HG03432 (cell line): ENCODE measurements around the gene FBXW7.

Experiments used
- ATAC-seq: cut with Tn5 transposase; IDR thresholded peaks from one replicate; pipeline ENCODE4 v1.9.1; 2021; ENCODE audit warnings: mild to moderate bottlenecking, moderate library complexity; ENCODE audit not compliant: unreplicated experiment

The FBXW7 gene

DNA sequence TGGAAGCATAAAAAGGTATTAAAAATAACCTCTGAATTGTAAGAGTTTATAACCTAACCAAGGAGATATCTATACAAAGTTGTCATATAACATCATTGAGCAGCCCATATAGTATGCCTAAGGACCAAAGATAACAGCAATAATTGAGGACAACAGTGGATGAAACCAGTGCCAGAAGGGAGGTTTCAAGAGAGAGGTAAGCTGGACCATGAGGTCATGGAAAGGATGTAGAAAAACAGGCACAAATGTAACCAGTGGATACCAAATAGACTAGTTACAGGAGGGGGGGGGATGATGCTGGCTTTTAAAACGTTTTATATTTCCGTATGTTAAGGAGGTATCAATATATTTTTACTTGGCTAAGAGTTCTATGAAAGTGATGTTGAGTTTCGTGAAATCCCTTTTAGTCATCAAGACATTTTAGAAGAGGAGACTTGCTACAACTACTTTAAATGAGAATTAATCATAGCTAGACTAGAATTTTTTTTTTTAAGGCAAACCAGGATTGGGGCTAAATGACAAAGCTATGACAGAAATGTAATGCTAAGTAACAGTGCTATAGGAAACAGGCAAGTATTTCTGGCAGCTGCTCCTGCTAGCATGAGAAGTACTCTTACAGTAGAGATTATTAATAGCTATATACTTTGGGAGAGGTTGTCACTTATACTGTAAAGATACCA is 161.1 kb downstream of the FBXW7 start:
- ATAC-seq, result no peak

DNA sequence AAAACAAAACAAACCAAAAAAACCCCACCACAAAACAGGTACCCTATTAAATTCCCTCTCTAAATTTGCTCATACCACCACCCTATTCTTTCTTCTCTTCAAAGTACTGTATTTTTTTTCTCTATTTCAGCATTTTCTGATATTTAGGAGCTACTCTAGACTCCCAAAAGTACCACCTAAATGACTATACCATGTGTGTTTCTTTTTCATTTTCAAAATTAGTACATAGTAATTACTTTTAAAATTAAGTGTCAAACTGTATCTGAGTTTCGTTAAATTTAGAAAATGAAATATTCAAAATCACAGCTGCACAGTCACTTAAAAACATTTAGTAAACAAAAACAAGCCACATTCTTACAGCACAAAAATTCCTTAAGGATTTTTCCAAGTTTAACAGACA is 161.7 kb downstream of the FBXW7 start:
- no peak for ATAC-seq

DNA sequence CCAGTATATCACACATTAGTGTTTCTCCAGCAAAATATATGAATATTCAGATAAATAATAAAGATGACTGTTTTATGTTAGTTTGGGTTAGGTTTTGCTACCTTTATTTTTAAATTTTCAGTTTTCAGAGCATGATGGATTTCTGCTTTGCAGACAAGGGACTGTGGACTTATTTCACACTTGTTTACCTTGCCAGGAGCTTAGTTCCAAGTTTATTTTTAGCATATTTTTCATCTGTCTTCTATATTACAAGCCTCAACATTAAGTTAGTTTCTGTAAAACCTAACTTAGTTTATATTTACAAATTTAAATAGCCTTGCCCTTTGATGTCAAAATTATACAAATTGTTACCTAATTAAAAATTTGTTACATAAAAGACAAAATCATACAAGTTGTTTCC is 163.4 kb downstream of the FBXW7 start:
- no peak for ATAC-seq

DNA sequence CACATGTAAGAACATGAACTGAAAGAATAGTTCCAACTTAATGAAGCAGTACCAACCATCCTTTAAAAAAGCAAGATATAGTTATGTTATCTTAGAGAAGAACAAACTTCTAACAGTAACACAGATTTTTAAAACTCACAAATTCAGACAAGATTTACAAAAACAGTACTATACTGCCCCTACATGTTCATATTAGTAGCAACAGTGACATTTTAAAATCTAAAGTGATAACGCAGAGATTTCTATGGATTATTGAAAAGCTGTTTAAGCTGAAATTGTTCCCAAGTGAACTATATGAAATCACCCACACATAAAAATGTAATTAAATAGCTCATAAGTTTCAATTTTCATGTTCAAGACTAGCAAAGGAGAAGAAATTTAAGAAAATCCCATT is 166.0 kb downstream of the FBXW7 start:
- no peak for ATAC-seq

DNA sequence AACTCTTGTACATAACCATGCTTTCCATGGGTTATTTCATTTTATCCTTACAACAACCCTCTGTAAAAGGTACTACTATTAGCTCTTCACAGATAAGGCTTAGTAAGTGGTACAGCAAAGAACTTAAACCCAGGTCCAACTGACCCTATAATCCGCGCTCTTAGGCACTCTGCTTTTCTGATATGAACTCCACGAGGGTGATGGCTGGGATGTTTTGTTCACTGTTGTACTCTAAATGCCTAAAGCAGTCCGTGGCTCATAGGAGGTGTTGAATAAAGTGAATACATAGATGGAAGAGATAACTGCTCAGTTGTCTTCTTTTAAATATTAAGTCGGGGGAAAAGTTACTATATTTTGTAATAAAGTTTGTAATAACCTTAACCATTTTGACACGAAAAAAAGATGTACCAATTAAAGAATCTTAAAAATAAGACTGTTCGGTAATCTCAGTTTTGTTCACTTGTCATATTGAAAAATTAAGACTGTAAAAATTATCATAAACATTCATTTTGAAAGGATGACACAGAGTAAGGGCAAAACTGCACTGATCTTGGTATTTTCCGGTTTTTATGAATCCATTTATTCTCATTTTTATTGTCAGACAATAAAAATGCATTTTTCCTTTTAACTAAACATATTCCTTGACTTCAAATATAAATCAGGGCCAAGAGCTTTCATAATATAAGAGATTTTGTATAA is 166.5 kb downstream of the FBXW7 start:
- ATAC-seq, result no peak

DNA sequence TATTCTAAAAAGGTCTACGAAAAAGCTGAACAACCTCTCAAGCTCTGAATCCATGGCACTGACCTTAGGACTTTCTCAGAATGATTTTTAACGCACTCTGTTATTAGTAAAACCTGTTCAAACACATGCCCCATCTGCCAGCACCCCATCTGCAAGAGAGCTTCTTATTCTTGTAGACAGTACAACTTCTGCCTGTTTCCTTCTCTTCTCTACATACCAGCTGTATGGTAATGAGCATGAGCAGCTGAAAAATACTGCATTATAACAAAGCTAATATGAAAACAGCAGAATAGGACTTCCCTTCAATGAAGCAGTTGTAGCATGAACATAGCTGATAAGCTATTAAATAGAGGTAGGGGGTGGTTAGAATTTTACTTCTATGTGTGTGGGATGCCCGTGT is 167.9 kb downstream of the FBXW7 start:
- ATAC-seq, result no peak

DNA sequence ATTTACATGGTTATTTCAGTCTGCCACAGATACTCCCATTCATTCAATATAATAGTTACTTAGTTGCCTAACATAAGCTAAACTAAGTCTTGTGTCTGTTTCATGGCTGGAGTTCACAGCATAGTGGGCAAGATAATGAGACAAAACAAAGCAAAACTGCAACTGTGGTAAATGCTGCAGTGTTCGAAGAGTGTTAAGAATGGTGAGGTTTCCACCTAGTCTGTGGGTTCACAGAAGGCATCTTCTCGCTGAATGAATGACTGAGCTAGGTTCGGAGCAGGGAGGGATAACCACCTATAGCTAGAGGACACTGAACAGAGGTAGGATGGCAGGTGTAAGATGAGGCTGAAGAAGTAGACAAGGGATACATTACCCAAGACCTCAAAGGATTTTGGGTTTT is 171.0 kb downstream of the FBXW7 start:
- ATAC-seq, result no peak

DNA sequence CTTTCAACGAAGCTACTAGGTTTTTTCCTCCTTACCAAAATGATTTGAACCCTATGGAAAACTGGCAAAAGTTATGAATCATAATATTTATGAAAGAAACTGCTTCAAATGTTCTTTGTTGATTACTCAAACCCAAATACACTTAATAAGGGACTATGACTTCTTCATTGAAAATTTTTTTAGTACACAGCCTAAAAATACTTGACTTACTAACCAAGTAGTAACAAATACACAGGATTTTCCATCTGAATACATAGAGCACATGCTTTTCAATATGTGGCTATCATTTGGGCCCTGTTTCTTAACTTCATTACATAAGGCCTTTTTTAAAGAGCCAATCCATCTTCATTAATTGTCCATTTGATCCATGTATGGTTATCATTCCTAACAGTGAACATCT is 171.5 kb downstream of the FBXW7 start:
- ATAC-seq, result no peak

DNA sequence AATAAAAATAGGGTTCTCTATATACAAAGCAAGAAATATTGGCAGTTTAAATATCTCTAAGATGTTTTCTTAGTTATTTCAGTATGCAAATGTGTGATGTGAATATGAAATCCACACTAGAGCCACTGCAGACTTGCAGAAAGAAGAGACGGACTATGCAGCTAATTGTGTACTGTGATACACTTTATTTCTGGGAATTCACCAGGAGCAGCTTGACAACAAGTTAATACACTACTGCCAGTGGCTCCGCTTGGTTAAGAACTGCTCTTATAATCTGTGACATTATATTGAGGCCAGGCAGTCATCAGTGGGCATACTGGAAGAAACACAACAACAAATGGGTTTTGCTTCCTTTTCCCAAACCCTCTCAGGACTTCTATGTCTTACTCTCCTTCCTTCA is 172.0 kb downstream of the FBXW7 start:
- ATAC-seq, result no peak

DNA sequence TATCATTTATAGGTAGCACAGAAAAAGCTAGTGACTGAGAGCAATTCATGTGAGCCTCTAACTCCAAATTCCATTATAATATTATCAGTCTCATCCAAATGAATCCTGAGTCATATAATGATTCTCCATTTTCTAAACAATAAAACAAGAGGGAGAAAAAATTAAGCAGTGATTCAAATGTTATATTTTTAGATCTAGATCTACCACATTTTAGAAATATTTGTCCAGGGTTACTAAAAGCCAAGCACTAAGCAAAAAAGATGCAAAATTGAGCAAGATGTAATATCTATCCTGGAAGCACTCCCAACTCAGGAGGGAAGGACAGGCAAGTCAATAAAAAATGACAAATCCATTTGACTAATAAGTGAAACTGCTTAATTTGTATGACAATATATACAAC is 172.8 kb downstream of the FBXW7 start:
- no peak for ATAC-seq

DNA sequence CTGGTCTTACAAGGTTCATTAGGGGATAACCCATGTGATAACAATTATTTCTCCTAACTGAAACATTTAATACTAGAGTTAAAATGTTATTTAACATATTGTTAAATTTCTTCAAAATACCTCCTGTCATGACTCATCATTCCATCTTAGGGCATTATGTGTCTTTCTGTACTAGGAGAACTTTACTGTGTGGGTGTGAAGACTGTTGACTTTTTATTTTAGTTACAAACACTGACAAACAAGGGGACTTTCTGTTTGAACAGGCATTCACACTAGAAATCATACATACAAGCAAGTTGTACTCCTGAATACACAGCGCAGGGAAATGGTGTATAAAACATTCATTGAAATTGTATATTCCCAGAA is 175.9 kb downstream of the FBXW7 start:
- peak; percentile 65 for ATAC-seq

DNA sequence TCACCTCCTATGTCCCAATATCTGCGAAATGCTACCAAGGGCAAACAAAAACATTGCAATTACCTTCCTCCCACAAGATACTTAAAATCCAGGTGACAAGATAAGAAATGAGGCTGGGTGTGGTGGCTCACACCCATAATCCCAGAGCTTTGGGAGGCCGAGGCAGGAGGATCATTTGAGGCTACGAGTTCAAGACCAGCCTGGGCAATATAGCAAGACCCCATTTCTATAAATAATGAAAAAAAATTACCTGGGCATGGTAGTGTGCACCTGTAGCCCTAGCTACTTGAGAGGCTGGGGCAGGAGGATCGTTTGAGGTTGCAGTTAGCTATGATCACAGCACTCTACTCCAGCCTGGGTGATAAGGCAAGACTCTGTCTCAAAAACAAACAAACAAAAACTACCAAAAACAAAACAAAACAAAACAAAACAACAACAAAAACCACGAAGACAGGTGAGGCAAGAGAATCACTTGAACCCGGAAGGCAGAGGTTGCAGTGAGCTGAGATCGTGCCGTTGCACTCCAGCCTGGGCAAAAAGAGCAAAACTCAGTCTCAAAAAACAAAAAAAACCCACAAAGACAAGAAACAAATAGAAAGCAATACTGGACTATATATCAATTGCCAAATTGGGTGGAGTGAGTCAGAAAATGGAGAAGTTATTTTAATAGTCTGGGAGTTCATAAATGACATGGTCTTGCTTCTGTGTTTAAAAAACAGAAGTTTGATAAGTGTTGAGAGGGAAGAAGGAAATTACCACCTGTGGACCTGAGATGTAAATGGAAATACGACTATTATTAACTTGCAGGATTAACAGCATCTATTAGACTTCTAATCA is 176.5 kb downstream of the FBXW7 start:
- peak; percentile 74 for ATAC-seq

DNA sequence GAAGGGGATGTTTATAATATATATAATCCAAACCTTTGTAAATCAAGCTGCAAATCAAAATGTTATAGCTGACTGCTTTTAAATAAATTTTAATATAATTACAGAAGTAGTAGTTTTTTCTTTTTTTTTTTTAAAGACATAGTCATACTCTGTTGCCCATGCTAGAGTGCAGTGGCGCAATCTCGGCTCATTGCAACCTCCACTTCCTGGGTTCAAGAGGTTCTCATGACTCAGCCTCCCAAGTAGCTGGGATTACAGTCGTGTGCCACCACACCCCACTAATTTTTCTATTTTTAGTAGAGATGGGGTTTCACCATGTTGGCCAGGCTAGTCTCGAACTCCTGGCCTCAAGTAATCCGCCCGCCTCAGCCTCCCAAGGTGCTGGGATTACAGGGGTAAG is 178.7 kb downstream of the FBXW7 start:
- no peak for ATAC-seq

DNA sequence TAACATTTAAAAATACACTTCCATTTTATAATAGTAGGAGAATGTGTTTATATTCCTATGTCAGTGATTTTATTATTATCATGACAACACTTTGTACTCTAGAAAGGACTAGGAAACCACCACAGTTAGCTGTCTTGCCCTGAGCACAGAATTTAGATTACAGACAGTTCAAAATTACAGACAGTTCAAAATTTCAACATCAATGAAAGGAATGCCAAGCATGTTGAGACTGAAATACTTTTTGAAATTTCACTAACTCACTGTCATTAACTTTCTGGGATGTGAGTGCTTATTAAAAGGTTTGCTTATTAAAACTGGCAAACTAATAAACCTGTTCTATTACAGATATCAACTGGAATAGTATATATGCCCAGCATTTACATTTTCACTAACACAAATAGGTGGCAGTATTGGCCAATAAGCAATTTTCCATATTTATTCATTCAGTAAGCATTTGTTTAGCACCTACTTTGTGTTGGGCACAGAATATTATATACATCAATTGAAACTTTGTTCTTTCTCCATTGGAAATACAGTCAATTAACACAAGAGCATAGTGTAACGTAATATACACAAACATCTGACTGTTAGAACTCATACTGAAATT is 179.4 kb downstream of the FBXW7 start:
- ATAC-seq, result no peak

DNA sequence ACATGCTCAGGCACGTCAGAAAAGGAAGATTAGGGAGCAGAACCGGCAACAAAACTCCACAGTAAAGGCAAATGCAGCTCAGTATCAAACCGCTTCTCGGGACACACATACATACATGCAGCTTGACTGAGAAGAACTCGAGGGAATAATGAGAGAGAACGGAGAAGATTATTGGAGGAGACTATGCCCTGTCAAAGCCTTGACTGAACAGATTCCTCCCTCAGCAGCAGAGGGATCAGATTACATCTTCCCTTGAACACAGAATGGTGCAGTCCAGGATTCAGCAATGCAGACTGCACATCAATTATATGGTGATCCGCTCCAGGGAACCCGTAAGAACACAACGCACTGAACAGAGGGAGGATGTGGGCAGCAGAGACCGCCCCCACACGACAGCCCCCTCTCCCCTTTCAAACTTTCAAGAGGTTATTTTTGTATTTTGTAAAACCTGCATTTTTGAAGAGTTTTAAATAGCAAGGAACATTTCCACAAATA is 183.2 kb downstream of the FBXW7 start:
- ATAC-seq, result peak; percentile 90

DNA sequence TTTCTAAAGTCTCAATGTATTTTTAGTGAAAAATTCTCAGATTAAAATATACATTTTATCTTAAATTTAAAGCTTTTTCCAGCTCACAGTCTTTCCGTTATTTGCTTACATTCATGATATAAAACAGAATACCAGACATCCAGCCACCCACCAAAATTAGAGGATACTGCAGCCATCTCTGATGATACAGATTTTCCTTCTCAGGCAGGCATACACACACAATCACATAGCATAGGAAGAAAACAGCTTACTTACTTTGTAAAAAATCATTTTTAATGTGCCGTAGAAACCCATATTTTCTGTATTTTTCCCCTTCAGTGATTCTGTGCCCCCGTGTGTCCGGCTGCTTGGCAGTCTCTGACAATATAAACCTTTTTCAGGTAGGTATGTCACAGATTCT is 183.7 kb downstream of the FBXW7 start:
- peak; percentile 20 for ATAC-seq

DNA sequence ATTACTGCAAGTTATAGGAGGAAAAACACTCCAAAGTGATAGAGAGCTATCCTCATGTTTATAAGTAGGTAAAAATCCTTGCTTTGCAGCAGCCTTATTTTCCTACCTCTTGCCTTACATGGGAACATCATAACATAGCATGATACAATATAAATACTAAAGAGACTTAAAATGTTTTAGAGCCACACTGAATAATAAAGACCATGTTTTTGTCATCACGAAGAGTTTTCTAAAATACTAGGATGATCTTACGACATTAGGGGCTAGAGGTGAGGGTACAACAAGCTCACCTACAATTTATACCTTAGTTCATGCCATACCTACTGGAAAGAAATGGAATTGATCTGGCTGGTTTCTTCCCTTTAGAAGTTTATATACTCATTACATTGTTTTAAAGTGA is 184.8 kb downstream of the FBXW7 start:
- no peak for ATAC-seq

DNA sequence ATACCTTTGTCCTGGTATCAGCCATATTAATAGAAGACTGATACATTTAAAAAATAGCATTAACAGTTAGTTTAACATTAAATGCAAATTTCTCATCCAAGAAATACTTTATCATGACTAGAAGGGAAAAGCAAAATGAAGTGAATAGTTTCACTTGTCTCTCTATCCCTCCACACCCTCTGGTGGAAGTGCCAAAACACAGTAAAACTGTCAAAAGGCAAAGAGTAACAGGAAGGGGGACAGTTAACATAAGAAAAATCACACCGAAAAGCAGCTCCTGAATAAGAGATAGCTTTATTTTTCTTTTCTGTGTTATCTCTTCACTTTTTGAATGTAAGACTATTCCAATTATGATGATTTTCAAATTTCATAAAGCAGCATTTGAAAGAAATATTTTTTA is 187.2 kb downstream of the FBXW7 start:
- no peak for ATAC-seq

DNA sequence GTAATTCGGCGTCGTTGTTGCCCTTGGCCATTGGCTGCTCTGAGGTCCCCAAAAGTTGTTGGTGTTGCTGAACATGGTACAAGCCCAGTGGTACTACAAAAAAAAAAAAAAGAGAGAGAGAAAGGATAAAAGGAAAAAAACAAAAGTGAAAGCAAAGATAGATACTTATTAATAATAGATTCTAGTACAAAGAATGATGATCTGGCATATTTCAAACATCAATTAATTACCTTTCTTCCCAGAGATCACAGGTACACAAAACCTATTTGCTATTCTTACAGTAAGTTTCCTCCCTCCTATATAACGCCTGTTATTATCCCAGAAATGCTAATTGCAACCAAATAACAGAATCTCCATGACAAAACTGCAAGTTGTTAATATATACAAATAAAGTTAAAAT is 188.9 kb downstream of the FBXW7 start:
- ATAC-seq, result no peak

DNA sequence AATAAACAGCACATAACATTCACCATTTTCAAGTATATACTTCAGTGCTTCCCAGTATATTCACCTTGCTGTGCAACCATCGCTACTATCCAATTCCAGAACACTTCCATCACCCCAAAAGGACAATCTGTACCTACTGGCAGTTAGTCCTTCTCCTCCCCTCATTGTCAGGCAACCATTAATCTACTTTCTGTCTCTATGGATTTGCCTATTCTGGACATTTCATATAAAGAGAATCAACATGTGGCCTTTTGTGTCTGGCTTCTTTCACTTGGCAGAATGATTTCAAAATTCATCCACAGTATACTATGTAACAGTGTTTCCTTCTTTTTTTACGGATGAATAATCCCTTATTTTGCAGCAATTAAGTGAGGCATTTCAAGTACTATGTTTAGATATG is 189.4 kb downstream of the FBXW7 start:
- no peak for ATAC-seq

DNA sequence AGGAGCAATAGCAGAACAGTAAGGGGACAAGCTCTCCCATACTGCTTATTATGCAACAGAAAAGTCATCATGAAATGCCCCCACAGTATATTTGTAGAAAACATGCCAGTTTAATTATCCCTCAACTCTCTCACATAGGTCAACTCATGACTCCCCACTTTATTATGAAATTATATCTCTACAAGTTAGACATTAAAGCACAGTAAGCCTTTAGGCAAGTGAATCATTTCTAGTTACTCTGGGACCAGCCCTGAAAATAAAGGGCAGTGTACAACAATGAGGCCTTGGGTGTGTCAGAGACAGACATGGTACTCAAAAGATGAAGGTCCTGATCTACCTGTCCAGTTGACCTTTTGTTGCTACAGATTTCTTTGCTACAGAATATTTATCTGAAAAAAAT is 191.9 kb downstream of the FBXW7 start:
- no peak for ATAC-seq
